SU-DHL-6 (cell line): ENCODE data around the gene ARAP1.

Experiments
- EZH2phosphoT487 ChIP-seq: fragments of 200-600 bp; sonication (generic), shearing (Covaris generic); conservative IDR thresholded peaks from 2 replicates; pipeline ENCODE4 v1.6.1; 2018; ENCODE audit warnings: mild to moderate bottlenecking, antibody characterized with exemption, low read length, moderate library complexity, mixed read lengths
- TF ChIP-seq, protein P1 (sequence below): fragments of 200-600 bp; sonication (generic); IDR thresholded peaks from one replicate; pipeline ENCODE4 v1.5.1; 2017; ENCODE audit warnings: antibody characterized with exemption, mild to moderate bottlenecking, low read length, moderate library complexity; ENCODE audit not compliant: insufficient read depth, poor library complexity, severe bottlenecking

DNA sequence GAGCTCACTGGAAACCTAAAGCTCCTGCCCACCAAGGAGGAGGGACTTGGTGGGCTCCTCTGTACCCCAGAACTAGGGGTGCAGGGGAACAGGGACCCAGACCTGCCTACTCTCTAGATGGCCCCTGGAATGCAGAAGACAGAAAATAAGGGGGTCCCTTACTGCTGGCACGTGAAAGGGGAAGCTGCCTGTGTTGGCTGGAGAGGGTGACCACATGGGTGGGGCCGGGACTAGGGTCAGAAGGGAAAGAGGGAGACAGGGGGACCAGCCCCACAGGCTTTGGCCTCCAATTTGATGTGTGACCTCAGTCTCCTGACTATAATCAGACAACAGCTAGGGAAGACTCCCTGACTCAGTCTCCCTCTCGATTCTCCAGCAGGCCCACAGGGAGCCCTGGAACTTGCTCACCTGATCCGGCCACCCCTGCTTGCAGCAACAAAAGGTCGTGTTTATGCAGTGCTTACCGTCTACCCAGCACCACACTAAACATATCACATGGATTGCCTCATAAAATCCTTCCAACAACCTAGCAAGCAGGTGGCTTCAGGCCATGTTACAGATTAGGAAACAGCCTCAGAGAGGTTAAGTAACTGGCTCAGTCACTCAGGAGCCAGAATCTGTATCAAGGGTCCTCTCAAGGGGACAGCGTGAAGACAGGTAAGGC is 10.2 kb downstream of the ARAP1 start:
- TF ChIP-seq, protein P1, sequence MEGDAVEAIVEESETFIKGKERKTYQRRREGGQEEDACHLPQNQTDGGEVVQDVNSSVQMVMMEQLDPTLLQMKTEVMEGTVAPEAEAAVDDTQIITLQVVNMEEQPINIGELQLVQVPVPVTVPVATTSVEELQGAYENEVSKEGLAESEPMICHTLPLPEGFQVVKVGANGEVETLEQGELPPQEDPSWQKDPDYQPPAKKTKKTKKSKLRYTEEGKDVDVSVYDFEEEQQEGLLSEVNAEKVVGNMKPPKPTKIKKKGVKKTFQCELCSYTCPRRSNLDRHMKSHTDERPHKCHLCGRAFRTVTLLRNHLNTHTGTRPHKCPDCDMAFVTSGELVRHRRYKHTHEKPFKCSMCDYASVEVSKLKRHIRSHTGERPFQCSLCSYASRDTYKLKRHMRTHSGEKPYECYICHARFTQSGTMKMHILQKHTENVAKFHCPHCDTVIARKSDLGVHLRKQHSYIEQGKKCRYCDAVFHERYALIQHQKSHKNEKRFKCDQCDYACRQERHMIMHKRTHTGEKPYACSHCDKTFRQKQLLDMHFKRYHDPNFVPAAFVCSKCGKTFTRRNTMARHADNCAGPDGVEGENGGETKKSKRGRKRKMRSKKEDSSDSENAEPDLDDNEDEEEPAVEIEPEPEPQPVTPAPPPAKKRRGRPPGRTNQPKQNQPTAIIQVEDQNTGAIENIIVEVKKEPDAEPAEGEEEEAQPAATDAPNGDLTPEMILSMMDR, result no peak
- TF ChIP-seq EZH2phosphoT487, result no peak
